Mesothelial cell of epicardium (in vitro differentiated cells): ENCODE results near the gene PRAMEF2. TPM values are rescaled to one million over a fixed set of nuclear protein-coding genes. Genes with fewer than 3 reads are reported as not detected.
"Not testable (repeated sequence)": the region's sequence is repeated elsewhere in the genome, so short reads cannot be mapped to it uniquely, and the experiment has no call there.

ENCODE experiments used
- DNase-seq, 2 experiments: peaks; one replicate each; pipeline ENCODE4 v3.0.0; 2021; ENCODE audit warnings: low spot score in 2 of 2; ENCODE audit not compliant: unreplicated experiment in 2 of 2
- H3K27ac Mint-ChIP-seq: 2 replicates; pipeline ENCODE4 v1.8.0; 2021; ENCODE audit warnings: mixed read lengths
- H3K27me3 Mint-ChIP-seq: 2 replicates; pipeline ENCODE4 v1.8.0; 2021; ENCODE audit warnings: low read depth, mixed read lengths
- H3K36me3 Mint-ChIP-seq: 2 replicates; pipeline ENCODE4 v1.8.0; 2021; ENCODE audit warnings: mixed read lengths
- H3K4me1 Mint-ChIP-seq: 2 replicates; pipeline ENCODE4 v1.8.0; 2021; ENCODE audit warnings: mixed read lengths
- H3K4me3 Mint-ChIP-seq: 2 replicates; pipeline ENCODE4 v1.8.0; 2021; ENCODE audit warnings: mild to moderate bottlenecking, moderate library complexity, mixed read lengths
- H3K9me3 Mint-ChIP-seq: 2 replicates; pipeline ENCODE4 v1.8.0; 2021; ENCODE audit warnings: mixed read lengths
- total RNA-seq: library from RNA; stranded (reverse); gene quantifications from 3 replicates; pipeline ENCODE4 v1.2.1, GENCODE V29; 2021
- TF ChIP-seq, protein P1 (sequence below): fragments of 200-600 bp; sonication (generic); IDR thresholded peaks from one replicate; pipeline ENCODE4 v1.5.0; 2021; ENCODE audit warnings: antibody characterized with exemption; ENCODE audit not compliant: unreplicated experiment

The PRAMEF2 gene, protein sequence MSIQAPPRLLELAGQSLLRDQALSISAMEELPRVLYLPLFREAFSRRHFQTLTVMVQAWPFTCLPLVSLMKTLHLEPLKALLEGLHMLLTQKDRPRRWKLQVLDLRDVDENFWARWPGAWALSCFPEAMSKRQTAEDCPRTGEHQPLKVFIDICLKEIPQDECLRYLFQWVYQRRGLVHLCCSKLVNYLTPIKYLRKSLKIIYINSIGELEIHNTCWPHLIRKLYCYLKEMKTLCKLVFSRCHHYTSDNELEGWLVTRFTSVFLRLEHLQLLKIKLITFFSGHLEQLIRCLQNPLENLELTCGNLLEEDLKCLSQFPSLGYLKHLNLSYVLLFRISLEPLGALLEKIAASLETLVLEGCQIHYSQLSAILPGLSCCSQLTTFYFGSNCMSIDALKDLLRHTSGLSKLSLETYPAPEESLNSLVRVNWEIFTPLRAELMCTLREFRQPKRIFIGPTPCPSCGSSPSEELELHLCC
- total RNA-seq, result not detected in 3 replicates

DNA sequence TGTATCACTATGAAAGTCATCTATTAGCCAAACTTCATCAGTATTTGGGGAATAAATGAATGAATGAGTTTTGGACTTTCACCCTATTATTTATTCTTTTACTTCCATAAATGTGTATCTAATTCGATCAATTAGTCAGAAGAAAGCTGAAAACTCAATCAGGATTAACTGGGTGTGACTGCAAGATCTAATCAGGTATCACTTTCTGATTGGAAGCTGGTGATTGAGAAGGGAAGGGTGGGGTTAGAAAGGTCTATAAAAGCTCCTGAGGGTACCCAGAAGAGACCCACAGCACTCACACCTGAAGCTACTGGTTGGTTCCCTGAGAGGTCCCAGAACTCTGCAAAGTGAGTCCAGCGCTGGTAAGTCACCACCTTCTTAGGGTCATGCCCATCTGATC, at the start of gene PRAMEF2:
Gene PRAMEF2 (plus strand): TSS at position 301 of the 400 bp plus-strand sequence. CDS start 1,924 bp downstream, outside the sequence.
- not testable (repeated sequence) for H3K27me3 Mint-ChIP-seq, H3K36me3 Mint-ChIP-seq, H3K27ac Mint-ChIP-seq, DNase-seq, H3K4me1 Mint-ChIP-seq, H3K4me3 Mint-ChIP-seq
- H3K9me3 Mint-ChIP-seq, result peaks cover 29% of the 10 kb centered on the region

DNA sequence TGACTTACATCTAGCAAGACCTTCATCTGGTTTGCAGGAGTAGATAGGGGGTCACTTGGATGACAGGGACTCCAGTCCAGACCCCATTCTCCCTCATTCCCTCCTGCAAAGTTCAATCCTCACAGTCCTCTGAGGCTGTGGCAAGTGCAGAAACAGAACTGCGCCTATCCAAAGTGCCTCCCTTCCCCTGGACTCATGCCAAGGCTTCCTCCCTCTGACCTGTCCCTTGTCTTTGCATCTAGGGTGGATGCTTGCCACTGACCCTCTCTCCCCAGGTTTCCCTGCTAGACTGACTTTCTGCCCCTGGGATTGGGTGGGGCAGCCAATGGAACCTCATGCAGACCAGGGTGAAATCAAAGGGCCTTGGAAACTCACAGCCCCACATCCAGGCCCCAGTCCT, 47.0 kb upstream of the PRAMEF2 start:
- Mint-ChIP-seq H3K36me3 (no peaks in the 10 kb centered on the region), H3K27ac (no peak overlapping the region), H3K27me3 (no peaks in the 10 kb centered on the region), H3K4me3 (no peak overlapping the region), H3K4me1 (no peaks in the 10 kb centered on the region), H3K9me3 (peaks cover 41% of the 10 kb centered on the region)
- no peak for DNase-seq
- TF ChIP-seq, protein P1, sequence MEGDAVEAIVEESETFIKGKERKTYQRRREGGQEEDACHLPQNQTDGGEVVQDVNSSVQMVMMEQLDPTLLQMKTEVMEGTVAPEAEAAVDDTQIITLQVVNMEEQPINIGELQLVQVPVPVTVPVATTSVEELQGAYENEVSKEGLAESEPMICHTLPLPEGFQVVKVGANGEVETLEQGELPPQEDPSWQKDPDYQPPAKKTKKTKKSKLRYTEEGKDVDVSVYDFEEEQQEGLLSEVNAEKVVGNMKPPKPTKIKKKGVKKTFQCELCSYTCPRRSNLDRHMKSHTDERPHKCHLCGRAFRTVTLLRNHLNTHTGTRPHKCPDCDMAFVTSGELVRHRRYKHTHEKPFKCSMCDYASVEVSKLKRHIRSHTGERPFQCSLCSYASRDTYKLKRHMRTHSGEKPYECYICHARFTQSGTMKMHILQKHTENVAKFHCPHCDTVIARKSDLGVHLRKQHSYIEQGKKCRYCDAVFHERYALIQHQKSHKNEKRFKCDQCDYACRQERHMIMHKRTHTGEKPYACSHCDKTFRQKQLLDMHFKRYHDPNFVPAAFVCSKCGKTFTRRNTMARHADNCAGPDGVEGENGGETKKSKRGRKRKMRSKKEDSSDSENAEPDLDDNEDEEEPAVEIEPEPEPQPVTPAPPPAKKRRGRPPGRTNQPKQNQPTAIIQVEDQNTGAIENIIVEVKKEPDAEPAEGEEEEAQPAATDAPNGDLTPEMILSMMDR, result no peak

DNA sequence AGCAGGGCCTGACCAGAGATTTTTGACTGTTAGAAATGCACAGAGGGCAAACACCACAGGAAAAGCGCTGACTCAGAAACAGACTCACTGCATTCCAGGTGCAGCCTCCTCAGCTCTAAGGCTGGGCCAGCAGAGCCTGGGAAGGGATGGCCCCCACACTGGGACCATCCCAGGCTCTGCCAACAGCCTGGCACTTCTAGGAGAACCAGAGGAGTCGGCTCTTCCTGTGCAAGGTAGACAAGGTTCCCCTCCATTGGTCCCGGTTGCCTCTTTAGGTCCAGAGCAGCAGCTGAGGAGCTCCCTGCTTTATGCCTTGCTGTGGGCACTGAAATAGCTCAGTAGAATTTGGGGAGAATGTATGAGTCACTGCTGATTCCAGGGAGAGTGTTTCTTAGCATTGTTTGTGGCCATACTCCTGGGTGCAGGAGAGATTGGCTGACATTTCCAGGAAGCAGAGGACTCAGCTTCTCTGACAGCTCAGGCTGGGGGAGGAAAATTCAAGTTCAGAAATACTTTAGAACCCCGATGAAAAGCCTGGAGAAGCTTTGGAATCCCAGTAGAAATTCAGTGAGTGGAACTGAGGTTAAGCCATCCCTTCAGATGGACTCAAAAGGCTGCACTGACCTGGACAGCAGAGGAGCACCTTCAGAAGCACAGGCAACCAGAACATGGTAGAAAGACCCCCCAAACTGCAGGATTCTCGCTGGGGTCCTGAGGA, 46.0 kb upstream of the PRAMEF2 start:
- no peak overlapping the region for H3K27ac Mint-ChIP-seq
- no peaks in the 10 kb centered on the region for H3K4me1 Mint-ChIP-seq
- no peak for DNase-seq
- H3K9me3 Mint-ChIP-seq, result peaks cover 40% of the 10 kb centered on the region
- H3K27me3 Mint-ChIP-seq, result no peaks in the 10 kb centered on the region
- TF ChIP-seq, protein P1, result no peak
- H3K36me3 Mint-ChIP-seq, result no peaks in the 10 kb centered on the region
- no peak overlapping the region for H3K4me3 Mint-ChIP-seq

DNA sequence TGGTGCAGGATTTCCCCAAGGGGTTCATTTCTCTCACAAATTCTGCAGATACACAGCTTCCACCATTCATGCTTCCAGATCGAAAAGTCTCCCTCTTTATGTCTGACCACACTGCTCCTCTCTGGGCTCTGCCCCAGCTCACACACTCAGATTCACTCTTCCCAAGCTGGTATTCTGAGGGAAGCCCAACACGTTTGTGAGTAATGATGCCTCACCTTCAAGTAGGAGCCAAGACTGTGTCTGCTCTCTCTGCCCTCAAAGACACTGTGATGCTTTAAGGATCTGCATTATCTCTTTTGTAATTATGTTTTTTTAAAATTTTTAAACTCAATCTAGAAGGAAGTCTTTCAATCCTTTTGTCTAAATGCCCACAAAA, 45.5 kb upstream of the PRAMEF2 start:
- H3K27ac Mint-ChIP-seq, result no peak overlapping the region
- H3K9me3 Mint-ChIP-seq, result peaks cover 34% of the 10 kb centered on the region
- TF ChIP-seq, protein P1, result no peak
- no peaks in the 10 kb centered on the region for H3K27me3 Mint-ChIP-seq
- DNase-seq, result no peak
- no peak overlapping the region for H3K4me3 Mint-ChIP-seq
- H3K36me3 Mint-ChIP-seq, result no peaks in the 10 kb centered on the region
- no peaks in the 10 kb centered on the region for H3K4me1 Mint-ChIP-seq

DNA sequence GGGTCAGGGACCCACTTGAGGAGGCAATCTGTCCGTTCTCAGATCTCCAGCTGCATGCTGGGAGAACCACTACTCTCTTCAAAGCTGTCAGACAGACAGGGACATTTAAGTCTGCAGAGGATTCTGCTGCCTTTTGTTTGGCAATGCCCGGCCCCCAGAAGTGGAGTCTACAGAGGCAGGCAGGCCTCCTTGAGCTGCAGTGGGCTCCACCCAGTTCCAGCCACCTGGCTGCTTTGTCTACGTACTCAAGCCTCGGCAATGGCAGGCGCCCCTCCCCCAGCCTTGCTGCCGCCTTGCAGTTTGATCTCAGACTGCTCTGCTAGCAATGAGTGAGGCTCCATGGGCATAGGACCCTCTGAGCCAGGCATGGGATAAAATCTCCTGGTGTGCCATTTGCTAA, 37.8 kb upstream of the PRAMEF2 start:
- not testable (repeated sequence) for H3K27me3 Mint-ChIP-seq, H3K4me3 Mint-ChIP-seq, H3K27ac Mint-ChIP-seq, H3K4me1 Mint-ChIP-seq, DNase-seq, H3K36me3 Mint-ChIP-seq
- H3K9me3 Mint-ChIP-seq, result peaks cover 34% of the 10 kb centered on the region

DNA sequence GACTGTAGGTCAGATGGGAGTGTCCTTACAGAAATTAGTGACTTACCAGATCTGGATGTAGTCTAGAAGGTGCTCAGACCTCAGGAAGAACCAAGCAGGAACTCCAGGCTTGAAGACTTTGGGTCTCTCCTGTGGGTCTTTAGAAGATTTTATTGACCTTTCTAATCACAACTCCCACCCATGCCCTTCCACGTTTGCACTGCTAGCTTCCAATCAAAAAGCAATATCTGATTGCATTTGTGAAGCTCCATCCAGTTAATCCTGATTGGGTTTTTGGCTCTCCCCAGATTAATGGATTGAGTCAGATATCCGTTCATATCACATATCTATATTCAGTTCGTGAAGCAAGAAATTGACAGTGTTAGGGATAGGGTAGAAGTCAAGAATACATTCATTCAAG, 25.6 kb upstream of the PRAMEF2 start, which contains the start of gene PRAMEF11:
Gene PRAMEF11 (minus strand): TSS at position 101 of the 400 bp plus-strand sequence. CDS start 2,621 bp downstream, outside the sequence.
- H3K27me3 Mint-ChIP-seq, H3K27ac Mint-ChIP-seq, H3K36me3 Mint-ChIP-seq, H3K4me1 Mint-ChIP-seq, H3K4me3 Mint-ChIP-seq, DNase-seq: not testable (repeated sequence)
- H3K9me3 Mint-ChIP-seq, result peaks cover 29% of the 10 kb centered on the region

DNA sequence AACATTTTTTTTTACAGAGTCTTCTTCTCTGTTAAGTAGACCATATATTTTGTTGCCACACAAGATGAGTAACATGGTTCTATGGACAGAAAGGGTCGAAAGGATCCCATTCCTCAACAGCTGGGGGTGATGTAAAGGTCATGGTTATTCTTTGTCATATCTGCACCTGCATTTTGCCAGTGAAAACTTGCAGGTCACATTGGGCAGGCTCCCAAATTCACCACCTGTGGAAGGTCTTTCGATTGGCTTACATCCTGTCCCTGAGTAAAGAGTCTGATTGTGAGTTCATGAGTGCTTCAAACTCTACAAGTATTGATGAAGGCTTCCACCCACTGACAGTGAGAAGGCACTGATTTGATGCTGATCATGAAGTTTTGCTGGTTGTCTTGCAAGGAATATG, 23.6 kb upstream of the PRAMEF2 start:
- DNase-seq, H3K4me1 Mint-ChIP-seq, H3K36me3 Mint-ChIP-seq, H3K4me3 Mint-ChIP-seq, H3K27ac Mint-ChIP-seq, H3K27me3 Mint-ChIP-seq: not testable (repeated sequence)
- H3K9me3 Mint-ChIP-seq, result peaks cover 30% of the 10 kb centered on the region

DNA sequence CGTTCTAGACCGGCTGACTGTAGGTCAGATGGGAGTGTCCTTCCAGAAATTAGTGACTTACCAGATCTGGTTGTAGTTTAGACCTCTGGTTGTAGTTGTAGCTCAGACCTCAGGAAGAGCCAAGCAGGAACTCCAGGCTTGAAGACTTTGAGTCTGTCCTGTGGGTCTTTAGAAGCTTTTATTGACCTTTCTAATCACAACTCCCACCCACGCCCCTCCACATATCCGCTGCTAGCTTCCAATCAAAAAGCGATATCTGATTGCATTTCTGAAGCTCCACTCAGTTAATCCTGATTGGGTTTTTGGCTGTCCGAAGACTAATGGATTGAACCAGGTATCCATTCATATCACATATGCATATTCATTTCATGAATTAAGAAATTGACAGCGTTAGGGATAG, 8.3 kb upstream of the PRAMEF2 start, which contains the start of gene HNRNPCL1:
Gene HNRNPCL1 (minus strand): TSS at position 101 of the 400 bp plus-strand sequence. CDS start 431 bp downstream, outside the sequence.
- not testable (repeated sequence) for H3K36me3 Mint-ChIP-seq, DNase-seq, H3K27me3 Mint-ChIP-seq, H3K4me3 Mint-ChIP-seq, H3K4me1 Mint-ChIP-seq, H3K27ac Mint-ChIP-seq
- H3K9me3 Mint-ChIP-seq, result peaks cover 52% of the 10 kb centered on the region
